Stimulated activated CD4-positive, alpha-beta T cell treated with anti-CD3 and anti-CD28 coated beads, Interleukin-1b, Interleukin-23, amount 100 ng/mL, for 48 hours (primary cell): ENCODE results near the gene KRTAP5-8.
"Not testable (repeated sequence)": the region's sequence is repeated elsewhere in the genome, so short reads cannot be mapped to it uniquely, and the experiment has no call there.

Source experiments
- DNase-seq: peaks from one replicate; pipeline ENCODE4 v3.0.0-alpha.2; 2020

The KRTAP5-8 gene

DNA sequence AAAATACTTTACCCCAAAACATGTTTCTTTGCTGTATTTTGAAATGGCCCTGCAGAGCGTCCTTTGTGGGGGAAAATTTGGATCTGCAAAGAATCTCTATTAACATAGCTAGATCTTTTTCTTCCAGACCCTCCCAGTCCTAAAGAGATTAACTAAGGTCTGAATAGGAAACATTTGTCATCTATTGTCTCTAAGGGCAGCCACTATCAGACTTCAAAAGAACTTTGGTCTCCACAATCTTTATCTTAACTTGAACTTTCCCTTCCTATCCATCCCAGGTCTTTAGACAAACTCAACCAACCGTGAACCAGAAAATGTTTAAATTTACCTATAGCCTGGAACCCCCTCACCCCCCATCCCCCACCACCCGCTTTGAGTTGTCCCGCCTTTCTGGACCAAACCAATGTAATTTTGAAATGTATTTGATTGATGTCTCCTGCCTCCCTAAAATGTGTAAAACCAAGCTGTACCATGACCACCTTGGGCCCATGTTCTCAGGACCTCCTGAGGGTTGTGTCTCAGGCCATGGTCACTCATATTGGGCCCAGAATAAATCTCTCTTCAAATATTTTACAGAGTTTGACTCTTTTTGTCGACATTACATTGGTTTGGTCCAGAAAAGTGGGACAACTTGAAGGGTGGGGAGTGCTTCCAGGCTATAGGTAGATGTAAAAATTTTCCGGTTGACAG, 6.8 kb downstream of the KRTAP5-8 start:
- DNase-seq = no peak

DNA sequence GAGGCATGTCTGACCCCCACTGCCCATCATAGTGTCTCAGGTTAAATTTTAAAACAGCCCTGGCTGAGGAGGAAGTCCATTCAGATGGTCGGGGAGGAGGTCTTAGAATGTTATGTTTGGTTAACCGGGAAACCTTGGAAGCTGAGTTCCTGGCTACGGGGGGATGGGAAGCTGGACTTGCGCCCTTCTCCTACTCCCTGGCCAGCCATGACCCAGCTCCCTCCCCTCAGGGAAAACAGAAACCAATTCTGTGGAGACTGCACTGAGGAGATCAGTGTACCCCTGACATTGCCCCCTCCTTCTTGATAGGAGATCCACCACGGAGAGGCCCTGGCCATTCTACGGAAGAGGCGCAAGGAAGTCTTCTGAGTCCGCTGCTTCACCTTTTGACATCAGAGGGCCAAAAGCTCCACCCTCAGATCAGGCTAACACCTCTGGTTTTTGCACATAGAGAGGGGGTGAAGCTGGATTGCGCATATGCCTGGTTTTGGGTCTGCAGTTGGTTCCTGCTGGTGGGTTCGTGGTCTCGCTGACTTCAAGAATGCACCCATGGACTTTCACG, 7.7 kb downstream of the KRTAP5-8 start:
- no peak for DNase-seq

DNA sequence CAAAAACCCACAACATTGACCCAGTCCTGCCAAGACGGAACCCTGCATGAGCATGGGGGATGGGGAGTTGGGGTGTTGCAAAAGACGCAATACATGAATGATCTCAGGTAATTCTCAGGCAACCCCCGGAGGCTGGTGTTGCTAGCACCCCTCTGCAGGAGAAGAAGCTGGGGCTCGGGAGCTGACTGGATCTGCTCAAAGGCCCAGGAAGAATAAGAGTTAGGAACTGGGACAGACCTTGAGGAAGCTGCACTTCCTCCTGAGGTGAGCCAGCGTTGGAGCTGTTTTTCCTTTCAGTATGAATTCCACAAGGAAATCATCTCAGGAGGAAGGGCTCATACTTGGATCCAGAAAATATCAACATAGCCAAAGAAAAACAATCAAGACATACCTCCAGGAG, 10.3 kb downstream of the KRTAP5-8 start, which contains the start of gene KRTAP5-9:
TSS of gene KRTAP5-9 (plus strand) at position 301 of the 400 bp plus-strand sequence. CDS start 238 bp downstream, outside the sequence.
- no peak for DNase-seq

GRCh38 chr11:71548716-71549151, 10.9 kb downstream of the KRTAP5-8 start:
- no peak for DNase-seq

DNA sequence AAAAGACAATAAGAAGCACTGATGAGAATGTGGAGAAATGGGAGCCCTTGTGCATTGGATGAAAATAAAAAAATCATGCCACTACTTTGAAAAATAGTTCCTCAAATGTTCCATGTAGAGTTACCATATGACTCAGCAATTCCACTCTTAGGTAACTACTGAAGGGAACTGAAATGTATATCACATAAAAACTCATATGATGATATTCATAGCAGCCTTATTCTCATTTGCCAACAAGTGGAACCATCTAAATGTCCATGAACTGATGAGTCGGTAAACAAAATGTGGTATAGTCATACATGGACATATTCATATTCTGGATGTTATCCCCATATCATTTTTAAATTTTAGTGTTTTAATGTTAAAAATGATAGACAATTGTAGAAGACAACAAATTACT, 13.9 kb downstream of the KRTAP5-8 start:
- DNase-seq = no peak

- no peak for DNase-seq
Measured at GRCh38 chr11:71554996-71555395, 17.2 kb downstream of the KRTAP5-8 start.

DNA sequence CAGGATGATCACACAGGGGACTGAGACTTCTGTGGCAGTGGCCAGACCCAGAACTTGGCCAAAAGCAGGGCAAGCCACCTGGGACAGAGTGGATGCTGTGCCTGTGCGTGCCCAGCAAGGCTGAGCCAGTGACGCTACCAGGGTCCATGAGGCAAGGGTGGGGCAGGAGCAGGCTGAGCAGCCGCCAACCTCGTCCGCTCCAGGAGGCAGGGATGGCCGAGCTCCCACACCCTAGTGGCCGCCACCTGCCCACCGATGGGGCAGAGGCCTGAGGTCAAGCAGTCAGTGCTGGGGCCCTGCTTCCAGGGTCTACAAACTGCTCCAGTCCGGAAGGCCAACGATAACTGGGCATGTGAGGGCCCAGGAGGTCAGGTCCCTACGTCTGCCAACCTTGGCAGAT, 17.7 kb downstream of the KRTAP5-8 start:
- DNase-seq = no peak

DNA sequence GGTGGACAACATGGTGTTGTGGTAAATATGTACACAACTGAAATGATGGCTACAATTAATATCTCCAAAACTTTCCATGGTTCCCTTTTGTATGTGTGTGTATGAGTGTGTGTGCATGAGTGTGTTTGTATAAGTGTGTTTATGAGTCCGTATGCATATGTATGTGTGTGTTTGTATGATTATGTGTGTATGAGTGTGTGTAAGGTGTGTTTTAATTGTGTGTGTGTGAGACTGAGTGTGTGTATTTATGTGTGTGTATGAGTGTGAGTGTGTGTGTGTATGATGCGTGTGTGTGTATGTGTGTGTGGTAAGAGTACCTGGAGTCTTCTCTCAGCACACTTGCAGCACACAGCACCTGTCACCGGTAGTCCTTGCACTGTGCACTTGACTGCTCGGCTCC, 18.2 kb downstream of the KRTAP5-8 start:
- no peak for DNase-seq

GRCh38 chr11:71557257-71557656, 19.4 kb downstream of the KRTAP5-8 start:
- DNase-seq = no peak

DNA sequence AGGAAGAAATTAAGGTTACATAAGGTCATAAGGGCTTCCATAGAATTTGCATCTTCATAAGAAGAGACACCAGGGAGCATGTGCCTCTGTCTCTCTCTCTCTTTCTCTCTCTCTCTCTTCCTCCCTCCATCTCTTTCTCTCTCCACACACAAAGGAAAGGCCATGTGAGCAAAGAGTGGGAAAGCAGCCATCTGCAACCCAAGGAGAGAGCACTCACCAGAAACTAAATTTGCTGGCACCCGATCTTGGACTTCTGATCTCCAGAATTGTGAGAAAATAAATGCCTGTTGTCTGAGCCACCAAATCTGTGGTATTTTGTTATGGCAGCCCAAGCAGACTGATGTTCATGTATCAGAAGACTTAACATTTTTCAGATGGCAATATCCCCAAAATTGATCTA, 21.2 kb downstream of the KRTAP5-8 start:
- no peak for DNase-seq

- DNase-seq = no peak
Measured at GRCh38 chr11:71562120-71562519, 24.3 kb downstream of the KRTAP5-8 start.

GRCh38 chr11:71563406-71563805, 25.6 kb downstream of the KRTAP5-8 start:
- peak; percentile 21 for DNase-seq

DNA sequence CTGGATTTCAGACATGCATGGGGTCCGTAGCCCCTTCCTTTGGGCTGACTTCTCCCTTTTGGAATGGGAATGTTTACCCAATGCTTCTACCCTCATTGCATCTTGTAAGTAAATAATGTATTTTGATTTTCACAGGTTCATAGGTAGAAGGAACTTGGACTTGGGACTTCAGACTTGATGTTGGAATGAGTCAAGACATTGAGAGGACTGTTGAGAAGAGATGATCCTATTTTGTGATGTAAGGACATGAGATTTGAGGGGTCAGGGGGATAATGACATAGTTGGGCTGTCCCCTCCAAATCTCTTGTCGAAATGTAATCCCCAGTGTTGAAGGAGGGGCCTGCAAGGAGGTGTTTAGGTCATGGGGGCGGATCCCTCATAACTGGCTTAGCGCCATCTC, 26.6 kb downstream of the KRTAP5-8 start:
- no peak for DNase-seq

GRCh38 chr11:71565263-71565662, 27.4 kb downstream of the KRTAP5-8 start, which contains the start of gene KRTAP5-10:
Gene KRTAP5-10 (plus strand): TSS chr11:71565563. CDS start chr11:71565588, 25 bp downstream.
- no peak for DNase-seq

- DNase-seq = no peak
Measured at GRCh38 chr11:71566081-71566620, 28.3 kb downstream of the KRTAP5-8 start.

GRCh38 chr11:71566626-71567599, 29.1 kb downstream of the KRTAP5-8 start:
- DNase-seq = not testable (repeated sequence)

DNA sequence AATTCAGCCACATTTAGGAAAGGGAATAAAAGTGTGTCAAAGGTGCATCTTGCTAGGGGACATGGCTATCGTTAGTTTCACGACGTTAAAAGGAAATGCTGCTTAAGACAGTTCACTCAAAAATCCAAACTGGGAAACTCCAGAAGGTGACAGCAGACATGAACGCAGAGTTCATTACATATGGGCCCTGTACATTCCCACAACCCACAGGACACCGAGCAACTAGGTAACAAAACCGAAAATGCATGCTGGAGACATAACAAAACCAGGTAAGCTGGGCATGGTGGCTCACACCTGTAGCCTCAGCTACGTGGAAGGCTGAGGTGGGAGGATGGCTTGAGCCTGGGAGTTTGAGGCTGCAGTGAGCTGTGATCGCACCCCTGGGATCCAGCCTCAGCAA, 29.8 kb downstream of the KRTAP5-8 start:
- not testable (repeated sequence) for DNase-seq

DNA sequence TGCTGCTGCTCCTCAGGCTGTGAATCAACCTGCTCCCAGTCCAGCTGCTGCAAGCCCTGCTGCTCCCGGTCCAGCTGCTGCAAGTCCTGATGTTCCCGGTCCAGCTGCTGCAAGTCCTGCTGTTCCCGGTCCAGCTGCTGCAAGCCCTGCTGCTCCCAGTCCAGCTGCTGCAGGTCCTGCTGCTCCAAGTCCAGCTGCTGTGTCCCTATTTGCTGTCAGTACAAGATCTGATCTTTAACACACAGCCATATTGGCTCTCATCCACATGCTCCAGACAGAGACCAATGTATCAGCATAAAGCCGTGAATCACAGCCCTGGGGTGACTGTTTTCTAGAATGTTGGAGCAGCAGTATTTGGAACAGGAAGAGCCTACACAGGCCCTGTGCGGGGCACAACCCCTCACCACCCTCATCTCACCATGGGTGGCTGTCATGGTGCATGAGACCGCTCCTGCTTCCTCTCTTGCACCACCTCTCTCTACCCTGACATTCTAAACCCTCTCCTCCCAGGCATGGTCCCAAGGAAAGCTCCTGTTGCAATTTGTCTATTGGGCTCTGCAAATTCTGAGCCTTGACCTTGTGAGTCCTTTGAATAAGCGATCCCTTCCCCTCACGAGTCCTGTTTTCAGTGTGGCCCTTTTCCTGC, 31.0 kb downstream of the KRTAP5-8 start:
- DNase-seq = no peak

- DNase-seq = not testable (repeated sequence)
Measured at GRCh38 chr11:71571101-71571850, 33.5 kb downstream of the KRTAP5-8 start.

DNA sequence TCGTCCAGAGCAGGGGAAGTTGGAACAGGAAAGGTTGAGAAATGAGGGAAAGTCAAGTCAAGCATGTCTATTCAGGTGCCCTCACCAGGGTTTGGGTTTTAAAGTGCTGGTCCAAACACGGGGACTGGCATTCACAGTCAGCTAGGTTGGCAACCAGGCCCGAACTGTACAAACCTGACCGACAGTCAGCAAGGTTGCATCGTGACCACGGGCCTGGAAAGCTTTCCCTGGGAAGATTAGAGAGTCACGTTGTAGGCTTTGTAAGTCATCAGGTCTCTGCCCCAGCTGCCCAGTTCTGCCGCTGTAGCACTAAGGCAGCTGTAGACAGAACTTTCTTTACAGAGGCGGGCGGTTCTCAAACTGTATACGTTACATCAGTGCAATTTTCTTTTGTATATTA, 35.0 kb downstream of the KRTAP5-8 start:
- no peak for DNase-seq

DNA sequence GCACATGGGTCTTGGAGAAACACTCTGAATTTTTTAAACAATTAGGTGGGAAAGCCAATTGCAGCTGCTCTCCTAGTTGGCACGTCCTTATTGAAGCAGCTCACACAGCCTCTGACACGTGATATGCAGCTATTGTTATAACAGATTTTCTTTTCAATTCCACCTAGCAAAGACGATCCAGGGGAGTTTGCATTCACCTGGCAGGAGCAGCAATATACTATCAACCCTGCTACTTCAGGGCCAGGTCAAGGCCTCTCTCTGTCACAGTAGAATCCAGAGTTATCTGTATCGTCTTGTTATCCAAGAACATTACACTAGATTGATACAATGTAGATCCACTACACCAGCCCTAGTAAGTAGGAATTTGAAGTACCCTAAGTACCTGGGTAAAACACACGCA, 36.6 kb downstream of the KRTAP5-8 start:
- no peak for DNase-seq
